HG03196 (cell line): ENCODE results near the gene HCRTR1.

Experiments
- ATAC-seq: cut with Tn5 transposase; IDR thresholded peaks from one replicate; pipeline ENCODE4 v1.9.1; 2021; ENCODE audit not compliant: unreplicated experiment

The HCRTR1 gene

GRCh38 chr1:31648641-31649357, 31.3 kb downstream of the HCRTR1 start:
- ATAC-seq, result no peak

- ATAC-seq, result no peak
Observed at GRCh38 chr1:31650161-31651088, 32.9 kb downstream of the HCRTR1 start.

GRCh38 chr1:31651089-31651420, 33.6 kb downstream of the HCRTR1 start:
- ATAC-seq, result no peak

GRCh38 chr1:31651766-31652165, 34.3 kb downstream of the HCRTR1 start:
- ATAC-seq, result no peak

- ATAC-seq, result no peak
Observed at GRCh38 chr1:31652891-31653499, 35.5 kb downstream of the HCRTR1 start.

- ATAC-seq, result no peak
Observed at GRCh38 chr1:31653717-31654473, 36.4 kb downstream of the HCRTR1 start.

GRCh38 chr1:31654474-31654776, 36.9 kb downstream of the HCRTR1 start:
- ATAC-seq, result no peak

- ATAC-seq, result no peak
Observed at GRCh38 chr1:31655104-31655503, 37.6 kb downstream of the HCRTR1 start.

GRCh38 chr1:31655756-31656155, 38.3 kb downstream of the HCRTR1 start:
- no peak for ATAC-seq

- no peak for ATAC-seq
Observed at GRCh38 chr1:31657020-31657804, 39.7 kb downstream of the HCRTR1 start.

- ATAC-seq, result no peak
Observed at GRCh38 chr1:31657972-31658510, 40.6 kb downstream of the HCRTR1 start.

- no peak for ATAC-seq
Observed at GRCh38 chr1:31658721-31659120, 41.2 kb downstream of the HCRTR1 start.

- ATAC-seq, result no peak
Observed at GRCh38 chr1:31659889-31660288, 42.4 kb downstream of the HCRTR1 start.

GRCh38 chr1:31660871-31661455, 43.5 kb downstream of the HCRTR1 start:
- ATAC-seq, result no peak

- ATAC-seq, result no peak
Observed at GRCh38 chr1:31661856-31662255, 44.4 kb downstream of the HCRTR1 start.

- ATAC-seq, result no peak
Observed at GRCh38 chr1:31662463-31662862, 45.0 kb downstream of the HCRTR1 start.

GRCh38 chr1:31663622-31664452, 46.3 kb downstream of the HCRTR1 start:
- ATAC-seq, result no peak

- no peak for ATAC-seq
Observed at GRCh38 chr1:31664528-31664927, 47.0 kb downstream of the HCRTR1 start.
